D341Med (cell line): ENCODE measurements around the gene CCDC86.

Source experiments
- DNase-seq: peaks from one replicate; pipeline ENCODE4 v3.0.0; 2012; ENCODE audit warnings: low spot score

CCDC86 gene

GRCh38 chr11:60831501-60832079, 10.3 kb upstream of the CCDC86 start:
- DNase-seq: no peak

GRCh38 chr11:60834742-60835533, 7.0 kb upstream of the CCDC86 start:
- DNase-seq: no peak

GRCh38 chr11:60835534-60835846, 6.4 kb upstream of the CCDC86 start:
- no peak for DNase-seq

GRCh38 chr11:60836866-60837515, 4.9 kb upstream of the CCDC86 start:
- no peak for DNase-seq

GRCh38 chr11:60838132-60838531, 3.8 kb upstream of the CCDC86 start:
- DNase-seq: no peak

GRCh38 chr11:60840470-60841430, 1.2 kb upstream of the CCDC86 start:
- no peak for DNase-seq

- DNase-seq: peak; percentile 56
Measured at GRCh38 chr11:60842668-60843600, 1.0 kb downstream of the CCDC86 start.

GRCh38 chr11:60844045-60844869, 2.3 kb downstream of the CCDC86 start:
- no peak for DNase-seq

- no peak for DNase-seq
Measured at GRCh38 chr11:60844870-60845221, 2.9 kb downstream of the CCDC86 start.

- no peak for DNase-seq
Measured at GRCh38 chr11:60845338-60845737, 3.4 kb downstream of the CCDC86 start.

GRCh38 chr11:60847281-60847680, 5.4 kb downstream of the CCDC86 start:
- DNase-seq: no peak

- no peak for DNase-seq
Measured at GRCh38 chr11:60847896-60848295, 6.0 kb downstream of the CCDC86 start.

GRCh38 chr11:60848714-60849151, 6.8 kb downstream of the CCDC86 start:
- no peak for DNase-seq

- DNase-seq: no peak
Measured at GRCh38 chr11:60849641-60850520, 8.0 kb downstream of the CCDC86 start.

GRCh38 chr11:60851327-60852104, 9.6 kb downstream of the CCDC86 start:
- no peak for DNase-seq

GRCh38 chr11:60852117-60852981, 10.4 kb downstream of the CCDC86 start:
- no peak for DNase-seq
